ENCODE data around the gene NCK2. TPM values are rescaled to one million over a fixed set of nuclear protein-coding genes. Genes with fewer than 3 reads are reported as not detected.

Gene NCK2
- total and polyA plus RNA-seq, 10 of the 15 experiments (the other 5 are each of a cell fraction or from before 2014, with no cell fraction given), result 1.2 to 30.9 (median 14.1) TPM

- Histone ChIP-seq H3K27me3 (replicated peaks in 1 of 2; ENCODE audit: control insufficient read depth in 2 of 2, insufficient read depth in 2 of 2, low read length in 1 of 2) (no peaks in the 10 kb centered on the region), H3K36me3 (ENCODE audit: control insufficient read depth in 2 of 2, insufficient read depth in 2 of 2, low read length in 1 of 2) (peaks cover 2 to 4% of the 10 kb centered on the region in 2 experiments), H4K20me1 (ENCODE audit: control insufficient read depth, insufficient read depth) (no peaks in the 10 kb centered on the region), H3K4me2 (ENCODE audit: control insufficient read depth, insufficient read depth) (no peak overlapping the region), H3K4me3 (no peak overlapping the region), H3K79me2 (ENCODE audit: control insufficient read depth, insufficient read depth, low read length) (peaks cover 1% of the 10 kb centered on the region), H3K27ac (ENCODE audit: control insufficient read depth, insufficient read depth) (no peak overlapping the region), H2AFZ (ENCODE audit: control insufficient read depth, low read depth, low read length) (no peak overlapping the region), H3K4me1 (ENCODE audit: control insufficient read depth, insufficient read depth, low read length) (no peaks in the 10 kb centered on the region), H3K9me3 (replicated peaks; ENCODE audit: control insufficient read depth, insufficient read depth, low read length) (peaks cover 7% of the 10 kb centered on the region), H3K9ac (ENCODE audit: control insufficient read depth, insufficient read depth, low read length) (no peak overlapping the region)
- ChIA-PET POLR2A (no interaction called here), SMC1A (ENCODE audit: uncharacterized antibody, unreplicated experiment) (interaction anchor here (1.1 kb wide), 1 partner anchor 87 kb away, joined by 3 read pairs; no protein-coding TSS in a partner anchor), RAD21 (ENCODE audit: unreplicated experiment) (no interaction called here), CTCF (no interaction called here)
- TF ChIP-seq TBL1XR1 (IDR thresholded peaks at IDR 0.05; ENCODE audit: low read depth, low read length) (no peak), RELB (IDR thresholded peaks at IDR 0.05; ENCODE audit: low read depth) (no peak), BCLAF1 (IDR thresholded peaks at IDR 0.05) (no peak), ZNF687 (IDR thresholded peaks at IDR 0.05) (no peak), ZNF592 (IDR thresholded peaks at IDR 0.05) (no peak), PBX3 (IDR thresholded peaks at IDR 0.05; ENCODE audit: insufficient replicate concordance, low read depth, low read length) (no peak), POLR2AphosphoS5 (IDR thresholded peaks at IDR 0.05; ENCODE audit: low read length) (no peak)
- FAIRE-seq, result no peak
- whole genome bisulfite sequencing (ENCODE audit: insufficient coverage, insufficient replicate concordance, low lambda C conversion rate, missing lambda C conversion rate), result 96% methylated on average over 10 of the region's 10 CpGs
- in situ Hi-C loops (cut with MboI) (no loop called here), intact Hi-C loops (cut with micrococcal nuclease; ENCODE audit: unreplicated experiment) (no loop called here)
- DNase-seq (ENCODE audit: low read depth, low spot score), result no peak
- no TSS peak for BruUV-seq (replicated peaks)
- no peak for ATAC-seq
These were observed 146.1 kb downstream of the NCK2 start for GRCh38 chr2:105890856-105891255.

Measured in GM12878 (cell line).